Esophagus muscularis mucosa (tissue), 4 donors: Measurements from ENCODE around the gene CD27. TPM values are rescaled to one million over a fixed set of nuclear protein-coding genes. Genes with fewer than 3 reads are reported as not detected.
A peak's percentile ranks its signal among the peaks of the same experiment; 100 is the strongest.

Experiments
- DNase-seq: peaks from one replicate; pipeline ENCODE4 v3.0.0-alpha.2; 2017; ENCODE audit errors: extremely low spot score
- H3K27ac ChIP-seq, 4 donors: fragments of 200-600 bp; sonication (generic); replicated peaks in 1 of 4; 1 replicate in 3 of 4; 2 replicates in 1 of 4; pipeline ENCODE4 v1.5.1; 2016 to 2019; ENCODE audit warnings: mild to moderate bottlenecking in 1 of 4
- H3K27me3 ChIP-seq, 4 donors: fragments of 200-600 bp; sonication (generic); one replicate each; pipeline versions ENCODE4 v1.5.1 to v1.6.0; 2016 to 2019
- H3K36me3 ChIP-seq, 4 donors: fragments of 200-600 bp; sonication (generic); one replicate each; pipeline ENCODE4 v1.5.1; 2016 to 2019
- H3K4me1 ChIP-seq, 4 donors: fragments of 200-600 bp; sonication (generic); one replicate each; pipeline ENCODE4 v1.5.1; 2016 to 2019
- H3K4me3 ChIP-seq, 4 donors: fragments of 200-600 bp; sonication (generic); 1 replicate in 2 of 4; 2 replicates in 2 of 4; pipeline ENCODE4 v1.5.1; 2016 to 2019; ENCODE audit warnings: mild to moderate bottlenecking in 4 of 4, moderate library complexity in 1 of 4
- H3K9me3 ChIP-seq, 4 donors: fragments of 200-600 bp; sonication (generic); 1 replicate in 3 of 4; 2 replicates in 1 of 4; pipeline ENCODE4 v1.5.1; 2016 to 2019
- CTCF ChIP-seq, 3 experiments: fragments of 200-600 bp in 2 of 3; fragments of 450-650 bp in 1 of 3; sonication (generic) in 2 of 3; IDR thresholded peaks; one replicate each; pipeline ENCODE4 v1.5.1; 2017 to 2019; ENCODE audit warnings: antibody characterized with exemption in 3 of 3, mild to moderate bottlenecking in 2 of 3, moderate library complexity in 1 of 3
- EP300 ChIP-seq: sonication (generic); formaldehyde crosslinking; IDR thresholded peaks from one replicate; pipeline ENCODE4 v1.6.1; 2017; ENCODE audit warnings: antibody characterized with exemption
- POLR2A ChIP-seq: fragments of 450-650 bp; IDR thresholded peaks from one replicate; pipeline ENCODE4 v1.6.1; 2017; ENCODE audit warnings: antibody characterized with exemption, moderate library complexity, mild to moderate bottlenecking, low read depth
- POLR2AphosphoS5 ChIP-seq, 2 donors: sonication (generic); formaldehyde crosslinking; IDR thresholded peaks; one replicate each; pipeline ENCODE4 v1.6.1; 2017; ENCODE audit warnings: antibody characterized with exemption in 2 of 2
- WGBS: methylation state at CpG from one replicate; pipeline ENCODE4 v1.1.5; 2018; 5-methylcytosine and 5-hydroxymethylcytosine counted together
- intact Hi-C: fragments of 100-400 bp; cut with DNase I; formaldehyde crosslinking; loops from one replicate; pipeline ENCODE4 v1.15.1; 2023
- total RNA-seq, 4 donors: library from RNA; depleted of rRNA; stranded (reverse); fragments of >200 nt; gene quantifications; one replicate each; pipeline versions ENCODE4 v1.1.0 to v1.2.1, GENCODE V29; 2016

The CD27 gene
- total RNA-seq, result under 1 TPM in 1 of 4 donors, not detected in 3; 0.66 TPM

- 84% methylated on average over 16 of the region's 16 CpGs for WGBS
- Histone ChIP-seq H3K27ac (no peak within 1 kb of the TSS), H3K4me1 (peaks cover 0 to 21% (median 16%) of the 10 kb centered on the region in 4 donors), H3K9me3 (no peaks in the 10 kb centered on the region), H3K36me3 (peaks cover 0 to 77% (median 30%) of the 10 kb centered on the region in 4 donors), H3K4me3 (peak within 1 kb of the TSS in 1 of 4 donors; percentile 28), H3K27me3 (no peaks in the 10 kb centered on the region)
- intact Hi-C loops, result no loop called here
- no peak for DNase-seq
- TF ChIP-seq POLR2AphosphoS5 (IDR thresholded peaks at IDR 0.05) (no peak), CTCF (IDR thresholded peaks at IDR 0.05) (no peak)
These were observed at the start of gene CD27 for GRCh38 chr12:6444704-6445688. CD27 (plus strand) TSS chr12:6444955; CDS start chr12:6445096, 141 bp downstream.

GRCh38 chr12:6396031-6396430 lies 48.7 kb upstream of the CD27 start:
- WGBS, result 76% methylated on average over 2 of the region's 2 CpGs
- intact Hi-C loops, result no loop called here
- no peak overlapping the region for H3K27ac ChIP-seq
- peaks cover 0 to 15% (median 8%) of the 10 kb centered on the region in 4 donors for H3K36me3 ChIP-seq
- no peak for DNase-seq
- no peaks in the 10 kb centered on the region for H3K9me3 ChIP-seq
- H3K27me3 ChIP-seq, result no peaks in the 10 kb centered on the region
- TF ChIP-seq CTCF (IDR thresholded peaks at IDR 0.05), result no peak
- no peak for TF ChIP-seq POLR2AphosphoS5 (IDR thresholded peaks at IDR 0.05)
- no peak for TF ChIP-seq POLR2A
- no peak for TF ChIP-seq EP300
- no peak overlapping the region for H3K4me3 ChIP-seq
- H3K4me1 ChIP-seq, result peaks cover 12 to 28% (median 24%) of the 10 kb centered on the region in 4 donors

GRCh38 chr12:6399884-6400644 lies 44.7 kb upstream of the CD27 start:
- intact Hi-C loops, result no loop called here
- H3K9me3 ChIP-seq, result no peaks in the 10 kb centered on the region
- H3K4me3 ChIP-seq, result no peak overlapping the region
- no peak overlapping the region for H3K27ac ChIP-seq
- no peaks in the 10 kb centered on the region for H3K27me3 ChIP-seq
- H3K36me3 ChIP-seq, result no peaks in the 10 kb centered on the region
- TF ChIP-seq CTCF (IDR thresholded peaks at IDR 0.05), result no peak
- TF ChIP-seq EP300, result no peak
- TF ChIP-seq POLR2AphosphoS5 (IDR thresholded peaks at IDR 0.05), result no peak
- no peak for TF ChIP-seq POLR2A
- H3K4me1 ChIP-seq, result no peaks in the 10 kb centered on the region
- no peak for DNase-seq
- 94% methylated on average over 7 of the region's 7 CpGs for WGBS

- Histone ChIP-seq H3K27me3 (no peaks in the 10 kb centered on the region), H3K9me3 (no peaks in the 10 kb centered on the region), H3K4me1 (no peaks in the 10 kb centered on the region), H3K36me3 (no peaks in the 10 kb centered on the region), H3K4me3 (no peak overlapping the region), H3K27ac (no peak overlapping the region)
- WGBS, result 86% methylated on average over 5 of the region's 5 CpGs
- DNase-seq, result no peak
- intact Hi-C loops, result no loop called here
- no peak for TF ChIP-seq POLR2AphosphoS5 (IDR thresholded peaks at IDR 0.05)
- no peak for TF ChIP-seq CTCF (IDR thresholded peaks at IDR 0.05)
- no peak for TF ChIP-seq EP300
- TF ChIP-seq POLR2A, result no peak
These were observed 40.4 kb upstream of the CD27 start for GRCh38 chr12:6404390-6404789.
